ENCODE results near the gene RSPH3.
"Not testable (repeated sequence)": the region's sequence is repeated elsewhere in the genome, so short reads cannot be mapped to it uniquely, and the experiment has no call there.

RSPH3 gene

GRCh38 chr6:159042826-159043181 is 42.8 kb upstream of the RSPH3 start:
- TF ChIP-seq, protein P1, sequence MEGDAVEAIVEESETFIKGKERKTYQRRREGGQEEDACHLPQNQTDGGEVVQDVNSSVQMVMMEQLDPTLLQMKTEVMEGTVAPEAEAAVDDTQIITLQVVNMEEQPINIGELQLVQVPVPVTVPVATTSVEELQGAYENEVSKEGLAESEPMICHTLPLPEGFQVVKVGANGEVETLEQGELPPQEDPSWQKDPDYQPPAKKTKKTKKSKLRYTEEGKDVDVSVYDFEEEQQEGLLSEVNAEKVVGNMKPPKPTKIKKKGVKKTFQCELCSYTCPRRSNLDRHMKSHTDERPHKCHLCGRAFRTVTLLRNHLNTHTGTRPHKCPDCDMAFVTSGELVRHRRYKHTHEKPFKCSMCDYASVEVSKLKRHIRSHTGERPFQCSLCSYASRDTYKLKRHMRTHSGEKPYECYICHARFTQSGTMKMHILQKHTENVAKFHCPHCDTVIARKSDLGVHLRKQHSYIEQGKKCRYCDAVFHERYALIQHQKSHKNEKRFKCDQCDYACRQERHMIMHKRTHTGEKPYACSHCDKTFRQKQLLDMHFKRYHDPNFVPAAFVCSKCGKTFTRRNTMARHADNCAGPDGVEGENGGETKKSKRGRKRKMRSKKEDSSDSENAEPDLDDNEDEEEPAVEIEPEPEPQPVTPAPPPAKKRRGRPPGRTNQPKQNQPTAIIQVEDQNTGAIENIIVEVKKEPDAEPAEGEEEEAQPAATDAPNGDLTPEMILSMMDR (IDR thresholded peaks at IDR 0.05; ENCODE audit: low read depth, low read length), result no peak
- no peak for DNase-seq (ENCODE audit: low read depth in 2 of 2)
- no peak overlapping the region for H3K4me3 ChIP-seq (replicated peaks in 1 of 2; ENCODE audit: low read depth in 2 of 2, low read length in 2 of 2)

- peak; percentile 66 to 71 for DNase-seq (ENCODE audit: low read depth in 2 of 2)
- TF ChIP-seq, protein P1 (IDR thresholded peaks at IDR 0.05; ENCODE audit: low read depth, low read length), result peak; percentile 97
- H3K4me3 ChIP-seq (replicated peaks in 1 of 2; ENCODE audit: low read depth in 2 of 2, low read length in 2 of 2), result no peak overlapping the region
Observed at GRCh38 chr6:159042003-159042825, 42.2 kb upstream of the RSPH3 start.

DNA sequence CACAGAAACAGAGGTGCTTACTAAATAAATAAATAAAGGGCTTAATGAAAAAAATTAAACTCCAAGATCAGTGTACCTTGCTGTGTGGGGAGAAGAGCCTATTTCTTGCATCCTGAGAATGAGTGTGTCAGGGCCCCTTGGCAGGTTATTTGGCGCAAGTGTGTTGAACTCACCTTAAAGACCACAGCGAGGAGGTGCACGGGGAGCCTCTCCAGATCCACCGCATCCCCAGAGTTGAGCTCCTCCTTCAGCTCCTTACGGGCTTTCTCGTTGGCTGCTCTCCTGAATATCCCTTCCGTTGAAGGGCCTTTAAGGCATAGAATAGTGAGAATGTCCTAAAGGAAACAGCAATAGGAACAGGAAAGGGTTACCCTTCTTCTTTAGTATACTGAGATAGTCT is 41.2 kb upstream of the RSPH3 start:
- TF ChIP-seq, protein P1 (IDR thresholded peaks at IDR 0.05; ENCODE audit: low read depth, low read length), result no peak
- DNase-seq (ENCODE audit: low read depth in 2 of 2), result no peak

GRCh38 chr6:159039885-159040258 is 39.9 kb upstream of the RSPH3 start:
- TF ChIP-seq, protein P1 (IDR thresholded peaks at IDR 0.05; ENCODE audit: low read depth, low read length), result no peak
- no peak for DNase-seq (ENCODE audit: low read depth in 2 of 2)
- H3K4me3 ChIP-seq (replicated peaks in 1 of 2; ENCODE audit: low read depth in 2 of 2, low read length in 2 of 2), result no peak overlapping the region

More for the DNA sequence above, 41.2 kb upstream of the RSPH3 start:
- H3K4me3 ChIP-seq (replicated peaks in 1 of 2; ENCODE audit: low read depth in 2 of 2, low read length in 2 of 2), result no peak overlapping the region

DNA sequence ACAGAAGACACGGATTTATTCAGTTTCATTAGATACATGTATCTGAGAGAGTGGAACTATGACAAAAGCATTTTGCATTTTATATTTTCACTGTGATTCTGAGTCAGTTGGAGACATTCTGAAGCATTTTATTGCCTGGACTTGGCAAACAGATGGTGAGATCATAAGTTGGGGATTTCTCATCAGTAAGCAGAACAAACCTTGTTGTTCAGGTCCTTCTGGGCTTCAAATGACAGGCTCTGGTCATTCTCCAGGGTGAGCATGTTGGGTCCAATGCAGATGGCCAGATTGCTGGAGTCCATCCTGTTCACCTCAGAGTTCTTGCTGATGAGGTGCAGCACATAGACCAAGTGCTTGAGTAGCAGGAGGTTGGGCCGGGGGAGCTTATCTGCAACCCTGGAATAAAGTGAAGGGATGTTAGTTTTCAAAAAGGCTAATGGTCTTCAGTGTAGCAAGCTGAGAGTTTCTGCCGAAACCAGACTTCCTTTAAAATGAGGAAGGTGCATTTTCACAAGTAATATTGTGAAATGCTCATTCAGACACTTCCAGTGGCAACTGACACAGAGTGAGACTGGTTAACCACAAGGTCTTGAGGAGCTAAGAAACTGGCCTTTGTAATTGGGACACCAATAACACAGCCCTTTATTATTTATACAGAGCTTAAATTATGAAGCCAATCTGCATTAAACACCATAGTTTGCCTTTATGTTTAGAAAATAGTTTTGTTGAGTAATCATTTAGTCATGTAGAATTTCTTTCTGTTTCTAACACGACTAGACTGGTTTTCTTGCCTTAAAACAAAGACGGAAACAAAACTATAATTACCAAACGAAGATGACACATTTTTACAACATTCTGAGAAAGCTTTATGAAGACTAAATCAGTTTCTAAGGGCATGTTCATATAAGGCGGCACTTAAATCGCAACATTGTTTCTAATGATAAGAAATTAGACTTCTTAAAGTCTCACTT is 39.2 kb upstream of the RSPH3 start:
- peak; percentile 5 to 24 for DNase-seq (ENCODE audit: low read depth in 2 of 2)
- H3K4me3 ChIP-seq (replicated peaks in 1 of 2; ENCODE audit: low read depth in 2 of 2, low read length in 2 of 2), result no peak overlapping the region
- TF ChIP-seq, protein P1 (IDR thresholded peaks at IDR 0.05; ENCODE audit: low read depth, low read length), result no peak

DNA sequence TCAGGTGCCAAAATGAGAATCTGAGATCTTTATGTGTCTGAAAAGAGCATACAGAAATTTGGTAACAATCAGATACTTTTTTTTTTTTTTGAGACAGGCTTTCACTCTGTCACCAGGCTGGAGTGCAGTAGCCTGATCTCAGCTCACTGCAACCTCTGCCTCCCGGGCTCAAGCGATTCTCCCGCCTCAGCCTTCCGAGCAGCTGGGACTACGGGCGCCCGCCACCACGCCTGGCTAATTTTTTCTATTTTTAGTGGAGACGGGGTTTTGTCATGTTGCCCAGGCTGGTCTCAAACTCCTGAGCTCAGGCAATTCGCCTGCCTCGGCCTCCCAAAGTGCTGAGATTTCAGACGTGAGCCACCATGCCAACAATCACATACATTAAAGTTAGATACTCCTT is 38.3 kb upstream of the RSPH3 start:
- H3K4me3 ChIP-seq (replicated peaks in 1 of 2; ENCODE audit: low read depth in 2 of 2, low read length in 2 of 2), result not testable (repeated sequence)

DNA sequence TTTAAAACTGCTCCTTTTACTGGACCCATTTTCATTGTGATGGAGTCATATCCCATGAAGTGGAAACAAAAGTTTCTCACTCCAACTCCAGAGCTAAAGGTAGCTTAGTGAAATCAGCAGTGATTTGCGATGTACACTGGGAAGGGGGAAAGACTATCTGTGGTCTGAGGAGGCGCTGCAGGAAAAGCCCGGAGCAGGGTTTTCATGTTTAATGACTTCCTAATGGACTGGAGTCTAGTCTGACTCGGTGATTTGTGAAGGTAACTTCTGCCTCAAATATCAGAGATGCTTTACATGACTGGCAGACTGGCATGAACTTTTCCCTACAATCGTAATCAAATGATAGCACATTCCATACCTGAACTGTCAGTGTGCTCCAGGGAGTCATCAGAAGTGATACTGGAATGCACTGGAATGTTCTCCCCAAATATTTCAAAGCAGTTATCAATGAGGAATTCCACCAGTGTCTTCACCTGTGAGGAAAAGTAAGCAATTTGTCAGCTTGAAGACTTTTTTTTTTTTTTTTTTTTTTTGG is 37.8 kb upstream of the RSPH3 start:
- no peak overlapping the region for H3K4me3 ChIP-seq (replicated peaks in 1 of 2; ENCODE audit: low read depth in 2 of 2, low read length in 2 of 2)
- TF ChIP-seq, protein P1 (IDR thresholded peaks at IDR 0.05; ENCODE audit: low read depth, low read length), result no peak
- DNase-seq (ENCODE audit: low read depth in 2 of 2), result no peak

More for the DNA sequence above, 38.3 kb upstream of the RSPH3 start:
- DNase-seq (ENCODE audit: low read depth in 2 of 2), result not testable (repeated sequence)

Measured in cardiac fibroblast (primary cell).